Loucy (cell line): ENCODE measurements around the gene CFAP68.

Experiments
- H2AFZ ChIP-seq: fragments of 200-600 bp; sonication (generic); 2 replicates; pipeline ENCODE4 v1.6.0; 2016; ENCODE audit warnings: antibody characterized with exemption, mild to moderate bottlenecking, low read length, moderate library complexity
- H3F3A ChIP-seq: fragments of 200-600 bp; 2 replicates; pipeline ENCODE4 v1.6.0; 2016; ENCODE audit warnings: antibody characterized with exemption, low read depth, mild to moderate bottlenecking
- H3K27me3 ChIP-seq: fragments of 200-600 bp; sonication (generic); 2 replicates; pipeline ENCODE4 v1.6.1; 2014; ENCODE audit warnings: low read length, mild to moderate bottlenecking; ENCODE audit not compliant: insufficient read depth, poor library complexity, severe bottlenecking
- H3K36me3 ChIP-seq: fragments of 200-600 bp; sonication (generic); 2 replicates; pipeline ENCODE4 v1.6.1; 2016; ENCODE audit warnings: low read length; ENCODE audit not compliant: insufficient read depth
- H3K4me1 ChIP-seq: fragments of 200-600 bp; sonication (generic); 2 replicates; pipeline ENCODE4 v1.5.1; 2014; ENCODE audit warnings: low read length, mild to moderate bottlenecking; ENCODE audit not compliant: insufficient read depth, poor library complexity, severe bottlenecking
- H3K4me2 ChIP-seq: fragments of 200-600 bp; sonication (generic); 2 replicates; pipeline ENCODE4 v1.6.0; 2014; ENCODE audit warnings: antibody characterized with exemption, low read length, low read depth, mild to moderate bottlenecking; ENCODE audit not compliant: poor library complexity, severe bottlenecking
- H3K4me3 ChIP-seq: fragments of 200-600 bp; sonication (generic); 2 replicates; pipeline ENCODE4 v1.5.1; 2014; ENCODE audit warnings: low read length, mild to moderate bottlenecking, mixed read lengths; ENCODE audit not compliant: poor library complexity, severe bottlenecking
- H3K79me2 ChIP-seq: fragments of 200-600 bp; sonication (generic); 2 replicates; pipeline ENCODE4 v1.6.1; 2014; ENCODE audit warnings: low read length; ENCODE audit not compliant: insufficient read depth
- H3K9ac ChIP-seq: fragments of 200-600 bp; sonication (generic); 2 replicates; pipeline ENCODE4 v1.6.0; 2014; ENCODE audit warnings: mild to moderate bottlenecking, low read depth, low read length, moderate library complexity; ENCODE audit not compliant: poor library complexity, severe bottlenecking
- H3K9me2 ChIP-seq: fragments of 200-600 bp; sonication (generic); replicated peaks from 2 replicates; pipeline ENCODE4 v1.6.1; 2016; ENCODE audit warnings: low read depth, low read length, mixed read lengths
- H3K9me3 ChIP-seq: fragments of 200-600 bp; sonication (generic); 2 replicates; pipeline ENCODE4 v1.6.1; 2014; ENCODE audit warnings: mild to moderate bottlenecking, antibody characterized with exemption, low read length, low read depth; ENCODE audit not compliant: insufficient read depth
- H4K20me1 ChIP-seq: fragments of 200-600 bp; sonication (generic); 2 replicates; pipeline ENCODE4 v1.6.0; 2014; ENCODE audit warnings: antibody characterized with exemption, low read length, mild to moderate bottlenecking; ENCODE audit not compliant: insufficient read depth, poor library complexity, severe bottlenecking
- EZH2phosphoT487 ChIP-seq: fragments of 200-600 bp; IDR thresholded peaks from 2 replicates; pipeline ENCODE4 v1.6.1; 2018; ENCODE audit warnings: antibody characterized with exemption, mild to moderate bottlenecking, moderate library complexity, borderline replicate concordance
- TF ChIP-seq, protein P1 (sequence below): fragments of 200-600 bp; sonication (generic); conservative IDR thresholded peaks from 2 replicates; pipeline ENCODE4 v1.5.1; 2014; ENCODE audit warnings: mild to moderate bottlenecking, antibody characterized with exemption, low read length

The CFAP68 gene

DNA sequence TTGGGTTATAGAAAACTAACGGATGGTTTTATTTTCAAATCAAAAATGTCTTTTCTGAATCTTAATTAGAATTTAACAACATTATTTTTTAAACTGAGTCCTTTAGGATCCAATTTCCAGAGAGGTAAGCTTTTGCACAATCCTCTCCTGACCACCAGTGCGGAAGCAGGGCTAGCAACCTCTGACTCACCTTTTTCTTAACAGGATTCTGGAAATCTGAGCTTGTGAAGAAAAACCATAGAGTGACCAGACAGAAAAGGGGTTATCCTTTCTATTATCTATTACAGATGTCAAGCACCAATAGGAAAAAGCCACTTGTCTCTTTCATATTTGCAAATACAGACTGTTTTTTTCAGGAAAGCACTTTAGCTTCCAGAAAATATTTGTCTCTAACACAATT lies 33.3 kb upstream of the CFAP68 start:
- no peaks in the 10 kb centered on the region for H4K20me1 ChIP-seq
- H3K4me2 ChIP-seq, result no peak overlapping the region
- H2AFZ ChIP-seq, result no peak overlapping the region
- H3K79me2 ChIP-seq, result no peaks in the 10 kb centered on the region
- TF ChIP-seq, protein P1, sequence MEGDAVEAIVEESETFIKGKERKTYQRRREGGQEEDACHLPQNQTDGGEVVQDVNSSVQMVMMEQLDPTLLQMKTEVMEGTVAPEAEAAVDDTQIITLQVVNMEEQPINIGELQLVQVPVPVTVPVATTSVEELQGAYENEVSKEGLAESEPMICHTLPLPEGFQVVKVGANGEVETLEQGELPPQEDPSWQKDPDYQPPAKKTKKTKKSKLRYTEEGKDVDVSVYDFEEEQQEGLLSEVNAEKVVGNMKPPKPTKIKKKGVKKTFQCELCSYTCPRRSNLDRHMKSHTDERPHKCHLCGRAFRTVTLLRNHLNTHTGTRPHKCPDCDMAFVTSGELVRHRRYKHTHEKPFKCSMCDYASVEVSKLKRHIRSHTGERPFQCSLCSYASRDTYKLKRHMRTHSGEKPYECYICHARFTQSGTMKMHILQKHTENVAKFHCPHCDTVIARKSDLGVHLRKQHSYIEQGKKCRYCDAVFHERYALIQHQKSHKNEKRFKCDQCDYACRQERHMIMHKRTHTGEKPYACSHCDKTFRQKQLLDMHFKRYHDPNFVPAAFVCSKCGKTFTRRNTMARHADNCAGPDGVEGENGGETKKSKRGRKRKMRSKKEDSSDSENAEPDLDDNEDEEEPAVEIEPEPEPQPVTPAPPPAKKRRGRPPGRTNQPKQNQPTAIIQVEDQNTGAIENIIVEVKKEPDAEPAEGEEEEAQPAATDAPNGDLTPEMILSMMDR, result no peak
- no peak for TF ChIP-seq EZH2phosphoT487
- no peak overlapping the region for H3K4me3 ChIP-seq
- no peaks in the 10 kb centered on the region for H3K4me1 ChIP-seq
- H3F3A ChIP-seq, result no peaks in the 10 kb centered on the region
- H3K9me2 ChIP-seq, result no peaks in the 10 kb centered on the region
- peaks cover 67% of the 10 kb centered on the region; the same call in 1 of the 2 replicates for H3K36me3 ChIP-seq
- H3K9me3 ChIP-seq, result no peaks in the 10 kb centered on the region
- H3K27me3 ChIP-seq, result no peaks in the 10 kb centered on the region
- H3K9ac ChIP-seq, result no peak overlapping the region

GRCh38 chr11:111846636-111847035 lies 32.7 kb upstream of the CFAP68 start:
- Histone ChIP-seq H3K36me3 (peaks cover 68% of the 10 kb centered on the region; the same call in 1 of the 2 replicates), H3K9me3 (no peaks in the 10 kb centered on the region), H3F3A (no peaks in the 10 kb centered on the region), H3K79me2 (no peaks in the 10 kb centered on the region), H3K4me2 (no peak overlapping the region), H3K27me3 (no peaks in the 10 kb centered on the region), H4K20me1 (no peaks in the 10 kb centered on the region), H3K9ac (no peak overlapping the region), H3K4me1 (no peaks in the 10 kb centered on the region), H3K9me2 (no peaks in the 10 kb centered on the region), H2AFZ (no peak overlapping the region), H3K4me3 (no peak overlapping the region)
- TF ChIP-seq, protein P1, result no peak
- no peak for TF ChIP-seq EZH2phosphoT487

DNA sequence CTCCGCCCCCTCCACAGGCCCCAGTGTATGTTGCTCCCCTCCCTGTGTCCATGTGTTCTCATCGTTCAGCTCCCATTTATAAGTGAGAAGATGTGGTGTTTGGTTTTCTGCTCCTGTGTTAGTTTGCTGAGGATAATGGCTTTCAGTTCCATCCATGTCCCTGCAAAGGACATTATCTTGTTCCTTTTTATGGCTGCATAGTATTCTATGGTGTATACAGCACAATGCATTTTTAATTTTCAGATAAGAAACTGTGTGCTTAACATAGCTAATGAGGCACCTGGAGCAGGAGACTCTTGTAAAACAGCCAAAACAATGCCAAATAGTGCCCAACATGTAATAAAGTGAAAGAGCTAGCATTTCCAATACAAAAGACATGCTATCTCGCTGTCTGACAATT lies 29.7 kb upstream of the CFAP68 start:
- no peaks in the 10 kb centered on the region for H4K20me1 ChIP-seq
- H3K9ac ChIP-seq, result no peak overlapping the region
- no peak overlapping the region for H3K4me3 ChIP-seq
- H3K9me2 ChIP-seq, result no peaks in the 10 kb centered on the region
- H3K9me3 ChIP-seq, result no peaks in the 10 kb centered on the region
- H3K4me2 ChIP-seq, result no peak overlapping the region
- TF ChIP-seq, protein P1, result no peak
- no peak for TF ChIP-seq EZH2phosphoT487
- H3K27me3 ChIP-seq, result no peaks in the 10 kb centered on the region
- H3K79me2 ChIP-seq, result no peaks in the 10 kb centered on the region
- H3K4me1 ChIP-seq, result no peaks in the 10 kb centered on the region
- peaks cover 70% of the 10 kb centered on the region; the same call in 1 of the 2 replicates for H3K36me3 ChIP-seq
- H3F3A ChIP-seq, result no peaks in the 10 kb centered on the region
- H2AFZ ChIP-seq, result no peak overlapping the region
